Measurements from ENCODE around the gene SUN1.

GRCh38 chr7:893686-894085 lies 61.4 kb downstream of the SUN1 start:
- TF ChIP-seq CTCF (conservative IDR thresholded peaks at IDR 0.05; ENCODE audit: low read depth in 2 of 2) (no peak), ETS1 (IDR thresholded peaks at IDR 0.05) (no peak), POLR2AphosphoS5 (IDR thresholded peaks at IDR 0.05; ENCODE audit: low read depth) (no peak)
- TF ChIP-seq, protein P1, sequence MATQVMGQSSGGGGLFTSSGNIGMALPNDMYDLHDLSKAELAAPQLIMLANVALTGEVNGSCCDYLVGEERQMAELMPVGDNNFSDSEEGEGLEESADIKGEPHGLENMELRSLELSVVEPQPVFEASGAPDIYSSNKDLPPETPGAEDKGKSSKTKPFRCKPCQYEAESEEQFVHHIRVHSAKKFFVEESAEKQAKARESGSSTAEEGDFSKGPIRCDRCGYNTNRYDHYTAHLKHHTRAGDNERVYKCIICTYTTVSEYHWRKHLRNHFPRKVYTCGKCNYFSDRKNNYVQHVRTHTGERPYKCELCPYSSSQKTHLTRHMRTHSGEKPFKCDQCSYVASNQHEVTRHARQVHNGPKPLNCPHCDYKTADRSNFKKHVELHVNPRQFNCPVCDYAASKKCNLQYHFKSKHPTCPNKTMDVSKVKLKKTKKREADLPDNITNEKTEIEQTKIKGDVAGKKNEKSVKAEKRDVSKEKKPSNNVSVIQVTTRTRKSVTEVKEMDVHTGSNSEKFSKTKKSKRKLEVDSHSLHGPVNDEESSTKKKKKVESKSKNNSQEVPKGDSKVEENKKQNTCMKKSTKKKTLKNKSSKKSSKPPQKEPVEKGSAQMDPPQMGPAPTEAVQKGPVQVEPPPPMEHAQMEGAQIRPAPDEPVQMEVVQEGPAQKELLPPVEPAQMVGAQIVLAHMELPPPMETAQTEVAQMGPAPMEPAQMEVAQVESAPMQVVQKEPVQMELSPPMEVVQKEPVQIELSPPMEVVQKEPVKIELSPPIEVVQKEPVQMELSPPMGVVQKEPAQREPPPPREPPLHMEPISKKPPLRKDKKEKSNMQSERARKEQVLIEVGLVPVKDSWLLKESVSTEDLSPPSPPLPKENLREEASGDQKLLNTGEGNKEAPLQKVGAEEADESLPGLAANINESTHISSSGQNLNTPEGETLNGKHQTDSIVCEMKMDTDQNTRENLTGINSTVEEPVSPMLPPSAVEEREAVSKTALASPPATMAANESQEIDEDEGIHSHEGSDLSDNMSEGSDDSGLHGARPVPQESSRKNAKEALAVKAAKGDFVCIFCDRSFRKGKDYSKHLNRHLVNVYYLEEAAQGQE (IDR thresholded peaks at IDR 0.05; ENCODE audit: unreplicated experiment) = no peak

All from GM23338 (cell line).